ENCODE results near the gene ANO9. TPM values are rescaled to one million over a fixed set of nuclear protein-coding genes. Genes with fewer than 3 reads are reported as not detected.
"Not testable (repeated sequence)": the region's sequence is repeated elsewhere in the genome, so short reads cannot be mapped to it uniquely, and the experiment has no call there.

The ANO9 gene
- total RNA-seq, 3 donors from 2014 or later (not counting 1 experiment from before 2014, with no cell fraction given): 15.1 to 21.3 (median 15.1) TPM

- Mint-ChIP-seq H3K4me3 (no peak overlapping the region), H3K36me3 (no peaks in the 10 kb centered on the region), H3K27me3 (ENCODE audit: low read depth in 2 of 2) (no peaks in the 10 kb centered on the region), H3K27ac (no peak overlapping the region), H3K9me3 (no peaks in the 10 kb centered on the region), H3K4me1 (no peaks in the 10 kb centered on the region)
- TF ChIP-seq, protein P1, sequence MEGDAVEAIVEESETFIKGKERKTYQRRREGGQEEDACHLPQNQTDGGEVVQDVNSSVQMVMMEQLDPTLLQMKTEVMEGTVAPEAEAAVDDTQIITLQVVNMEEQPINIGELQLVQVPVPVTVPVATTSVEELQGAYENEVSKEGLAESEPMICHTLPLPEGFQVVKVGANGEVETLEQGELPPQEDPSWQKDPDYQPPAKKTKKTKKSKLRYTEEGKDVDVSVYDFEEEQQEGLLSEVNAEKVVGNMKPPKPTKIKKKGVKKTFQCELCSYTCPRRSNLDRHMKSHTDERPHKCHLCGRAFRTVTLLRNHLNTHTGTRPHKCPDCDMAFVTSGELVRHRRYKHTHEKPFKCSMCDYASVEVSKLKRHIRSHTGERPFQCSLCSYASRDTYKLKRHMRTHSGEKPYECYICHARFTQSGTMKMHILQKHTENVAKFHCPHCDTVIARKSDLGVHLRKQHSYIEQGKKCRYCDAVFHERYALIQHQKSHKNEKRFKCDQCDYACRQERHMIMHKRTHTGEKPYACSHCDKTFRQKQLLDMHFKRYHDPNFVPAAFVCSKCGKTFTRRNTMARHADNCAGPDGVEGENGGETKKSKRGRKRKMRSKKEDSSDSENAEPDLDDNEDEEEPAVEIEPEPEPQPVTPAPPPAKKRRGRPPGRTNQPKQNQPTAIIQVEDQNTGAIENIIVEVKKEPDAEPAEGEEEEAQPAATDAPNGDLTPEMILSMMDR (IDR thresholded peaks at IDR 0.05): no peak
- WGBS (ENCODE audit: insufficient coverage): 93% methylated on average over 26 of the region's 28 CpGs
- no peak overlapping the region for H3K27ac ChIP-seq (ENCODE audit: low read length)
- no peak overlapping the region for H3K4me3 ChIP-seq (ENCODE audit: low read length)
- H3K36me3 ChIP-seq (ENCODE audit: control insufficient read depth, insufficient read depth, low read length): peaks cover under 1% of the 10 kb centered on the region
- no peaks in the 10 kb centered on the region for H3K4me1 ChIP-seq (ENCODE audit: control insufficient read depth, insufficient read depth, low read length)
- H3K27me3 ChIP-seq (ENCODE audit: control insufficient read depth, insufficient read depth, low read length): no peaks in the 10 kb centered on the region
- ATAC-seq (no peak), DNase-seq (no peak)
- intact Hi-C loops (cut with micrococcal nuclease): no loop called here
- no peaks in the 10 kb centered on the region for H3K9me3 ChIP-seq (ENCODE audit: control insufficient read depth, insufficient read depth, low read length)
These were observed 28.1 kb upstream of the ANO9 start for GRCh38 chr11:469684-470560.

GRCh38 chr11:469026-469683, 27.3 kb upstream of the ANO9 start:
- H3K27ac Mint-ChIP-seq; H3K4me3 Mint-ChIP-seq; H3K9me3 Mint-ChIP-seq; H3K36me3 Mint-ChIP-seq; intact Hi-C loops (cut with micrococcal nuclease); H3K27ac ChIP-seq (ENCODE audit: low read length); DNase-seq; H3K4me1 ChIP-seq (ENCODE audit: control insufficient read depth, insufficient read depth, low read length); H3K4me1 Mint-ChIP-seq; H3K4me3 ChIP-seq (ENCODE audit: low read length); H3K9me3 ChIP-seq (ENCODE audit: control insufficient read depth, insufficient read depth, low read length); H3K36me3 ChIP-seq (ENCODE audit: control insufficient read depth, insufficient read depth, low read length); ATAC-seq; H3K27me3 Mint-ChIP-seq (ENCODE audit: low read depth in 2 of 2); H3K27me3 ChIP-seq (ENCODE audit: control insufficient read depth, insufficient read depth, low read length): not testable (repeated sequence)
- WGBS (ENCODE audit: insufficient coverage): 91% methylated on average over 16 of the region's 19 CpGs

DNA sequence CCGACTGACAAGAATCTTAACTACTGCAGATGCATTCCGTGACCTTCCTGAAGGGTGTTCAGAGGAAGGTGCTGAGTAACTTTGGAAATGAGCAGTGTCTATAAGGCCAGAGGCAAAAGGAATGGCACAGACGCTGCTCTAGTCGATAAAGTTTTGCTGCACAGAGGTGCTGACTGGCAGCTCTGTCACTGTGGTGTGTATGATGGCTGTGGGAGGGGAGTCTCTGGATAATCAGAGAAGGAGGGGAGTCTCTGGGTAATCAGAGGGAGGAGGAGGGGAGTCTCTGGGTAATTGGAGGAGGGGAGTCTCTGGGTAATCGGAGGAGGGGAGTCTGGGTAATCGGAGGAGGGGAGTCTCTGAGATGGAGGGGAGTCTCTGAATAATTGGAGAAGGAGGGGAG, 26.7 kb upstream of the ANO9 start:
- no peak overlapping the region for H3K4me3 Mint-ChIP-seq
- WGBS (ENCODE audit: insufficient coverage): 93% methylated on average over 6 of the region's 6 CpGs
- Histone ChIP-seq H3K36me3 (ENCODE audit: control insufficient read depth, insufficient read depth, low read length) (peaks cover 2% of the 10 kb centered on the region), H3K4me1 (ENCODE audit: control insufficient read depth, insufficient read depth, low read length) (no peaks in the 10 kb centered on the region), H3K4me3 (ENCODE audit: low read length) (no peak overlapping the region), H3K27me3 (ENCODE audit: control insufficient read depth, insufficient read depth, low read length) (no peaks in the 10 kb centered on the region), H3K9me3 (ENCODE audit: control insufficient read depth, insufficient read depth, low read length) (no peaks in the 10 kb centered on the region), H3K27ac (ENCODE audit: low read length) (no peak overlapping the region)
- ATAC-seq: no peak
- H3K9me3 Mint-ChIP-seq: no peaks in the 10 kb centered on the region
- no peak for DNase-seq
- no peak overlapping the region for H3K27ac Mint-ChIP-seq
- intact Hi-C loops (cut with micrococcal nuclease): no loop called here
- no peaks in the 10 kb centered on the region for H3K4me1 Mint-ChIP-seq
- H3K36me3 Mint-ChIP-seq: no peaks in the 10 kb centered on the region
- no peaks in the 10 kb centered on the region for H3K27me3 Mint-ChIP-seq (ENCODE audit: low read depth in 2 of 2)
- TF ChIP-seq, protein P1 (IDR thresholded peaks at IDR 0.05): no peak

DNA sequence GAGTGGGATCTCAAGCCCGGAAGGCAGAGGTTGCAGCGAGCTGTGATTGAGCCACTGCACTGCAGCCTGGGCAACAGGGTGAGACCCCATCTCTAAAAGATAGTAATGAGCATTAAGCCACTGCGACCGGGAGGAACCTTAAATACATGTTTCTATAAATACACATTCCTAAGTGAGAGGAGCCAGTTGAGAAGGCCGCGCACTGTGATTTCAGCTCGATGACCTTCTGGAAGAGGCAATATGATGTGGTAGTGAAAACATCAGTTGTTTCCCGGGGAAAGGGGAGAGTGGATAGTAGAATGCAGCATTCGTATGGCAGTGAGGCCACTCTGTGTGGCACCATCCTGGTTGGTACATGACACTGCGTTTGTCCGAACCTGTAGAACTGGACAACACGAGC, 26.2 kb upstream of the ANO9 start:
- WGBS (ENCODE audit: insufficient coverage): over 99% methylated on average over 10 of the region's 12 CpGs
- no peaks in the 10 kb centered on the region for H3K27me3 ChIP-seq (ENCODE audit: control insufficient read depth, insufficient read depth, low read length)
- no peak overlapping the region for H3K27ac ChIP-seq (ENCODE audit: low read length)
- ATAC-seq (no peak), DNase-seq (no peak)
- no peaks in the 10 kb centered on the region for H3K9me3 ChIP-seq (ENCODE audit: control insufficient read depth, insufficient read depth, low read length)
- no peak overlapping the region for H3K4me3 ChIP-seq (ENCODE audit: low read length)
- Mint-ChIP-seq H3K27me3 (ENCODE audit: low read depth in 2 of 2) (no peaks in the 10 kb centered on the region), H3K4me3 (no peak overlapping the region), H3K9me3 (no peaks in the 10 kb centered on the region), H3K36me3 (no peaks in the 10 kb centered on the region), H3K27ac (no peak overlapping the region), H3K4me1 (no peaks in the 10 kb centered on the region)
- intact Hi-C loops (cut with micrococcal nuclease): no loop called here
- TF ChIP-seq, protein P1 (IDR thresholded peaks at IDR 0.05): no peak
- no peaks in the 10 kb centered on the region for H3K4me1 ChIP-seq (ENCODE audit: control insufficient read depth, insufficient read depth, low read length)
- H3K36me3 ChIP-seq (ENCODE audit: control insufficient read depth, insufficient read depth, low read length): peaks cover 2% of the 10 kb centered on the region

All from natural killer cell (primary cell).